SK-N-MC (cell line): ENCODE results near the gene ASCC2.

Source experiments
- EZH2 ChIP-seq: fragments of 200-600 bp; sonication (generic); IDR thresholded peaks from one replicate; pipeline ENCODE4 v1.6.1; 2017; ENCODE audit warnings: antibody characterized with exemption
- POLR2AphosphoS5 ChIP-seq: IDR thresholded peaks from 2 replicates; pipeline ENCODE4 v1.6.1; 2012; ENCODE audit warnings: mild to moderate bottlenecking, low read depth, low read length, borderline replicate concordance

DNA sequence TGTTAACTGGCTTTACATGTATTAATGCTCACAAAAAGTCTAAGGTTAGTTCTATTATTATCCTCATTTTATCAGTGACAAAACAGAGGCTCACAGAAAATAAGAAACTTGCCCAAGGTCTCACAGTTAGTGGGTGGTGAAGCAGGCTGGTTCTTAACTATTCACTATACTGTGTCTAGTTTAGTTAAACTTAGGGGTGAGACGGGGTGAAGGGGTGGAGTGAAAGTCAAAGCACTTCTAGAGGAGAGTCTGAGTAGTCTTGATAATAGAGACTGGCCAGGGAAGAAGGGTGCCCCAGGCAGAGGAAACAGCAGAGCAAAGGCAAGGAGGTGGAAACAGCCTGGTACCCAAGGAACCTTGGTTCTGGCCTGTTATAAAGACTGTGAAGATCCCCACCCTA is 4.0 kb downstream of the ASCC2 start:
- TF ChIP-seq EZH2, result no peak
- TF ChIP-seq POLR2AphosphoS5, result no peak
